ENCODE measurements around the gene BPTF.
"Not testable (repeated sequence)": the region's sequence is repeated elsewhere in the genome, so short reads cannot be mapped to it uniquely, and the experiment has no call there.

Gene BPTF

GRCh38 chr17:67824735-67825626 is at the start of gene BPTF:
TSS of gene BPTF (plus strand) at chr17:67825503. CDS start at chr17:67825725, 222 bp downstream.
- peak; percentile 80 to 83 for DNase-seq (ENCODE audit: low read depth in 2 of 2)

- no peak for DNase-seq (ENCODE audit: low read depth in 2 of 2)
These were observed 46.1 kb upstream of the BPTF start for GRCh38 chr17:67779098-67779672.

GRCh38 chr17:67784364-67785121 is 40.8 kb upstream of the BPTF start:
- no peak for DNase-seq (ENCODE audit: low read depth in 2 of 2)

- no peak for DNase-seq (ENCODE audit: low read depth in 2 of 2)
These were observed 40.2 kb upstream of the BPTF start for GRCh38 chr17:67785122-67785477.

- DNase-seq (ENCODE audit: low read depth in 2 of 2): no peak
These were observed 39.8 kb upstream of the BPTF start for GRCh38 chr17:67785504-67785903.

- DNase-seq (ENCODE audit: low read depth in 2 of 2): peak in 1 of 2 donors; percentile 9
These were observed 24.8 kb upstream of the BPTF start for GRCh38 chr17:67800495-67800928.

GRCh38 chr17:67801626-67802175 is 23.6 kb upstream of the BPTF start:
- no peak for DNase-seq (ENCODE audit: low read depth in 2 of 2)

- DNase-seq (ENCODE audit: low read depth in 2 of 2): no peak
These were observed 14.8 kb upstream of the BPTF start for GRCh38 chr17:67810464-67810863.

GRCh38 chr17:67812380-67812779 is 12.9 kb upstream of the BPTF start:
- DNase-seq (ENCODE audit: low read depth in 2 of 2): not testable (repeated sequence)

GRCh38 chr17:67813803-67814180 is 11.5 kb upstream of the BPTF start:
- DNase-seq (ENCODE audit: low read depth in 2 of 2): no peak

GRCh38 chr17:67818110-67819002 is 6.9 kb upstream of the BPTF start:
- no peak for DNase-seq (ENCODE audit: low read depth in 2 of 2)

- no peak for DNase-seq (ENCODE audit: low read depth in 2 of 2)
These were observed 5.6 kb upstream of the BPTF start for GRCh38 chr17:67819722-67820121.

- no peak for DNase-seq (ENCODE audit: low read depth in 2 of 2)
These were observed 3.4 kb upstream of the BPTF start for GRCh38 chr17:67821871-67822367.

GRCh38 chr17:67825627-67826601 is 611 bp downstream of the BPTF start:
- peak; percentile 17 to 35 for DNase-seq (ENCODE audit: low read depth in 2 of 2)

GRCh38 chr17:67829331-67829730 is 4.0 kb downstream of the BPTF start:
- no peak for DNase-seq (ENCODE audit: low read depth in 2 of 2)

GRCh38 chr17:67830440-67830839 is 5.1 kb downstream of the BPTF start:
- DNase-seq (ENCODE audit: low read depth in 2 of 2): no peak

GRCh38 chr17:67831268-67831667 is 6.0 kb downstream of the BPTF start:
- DNase-seq (ENCODE audit: low read depth in 2 of 2): no peak

GRCh38 chr17:67833134-67833533 is 7.8 kb downstream of the BPTF start:
- DNase-seq (ENCODE audit: low read depth in 2 of 2): no peak

- no peak for DNase-seq (ENCODE audit: low read depth in 2 of 2)
These were observed 8.8 kb downstream of the BPTF start for GRCh38 chr17:67833946-67834631.

Data from stimulated activated CD8-positive, alpha-beta memory T cell treated with anti-CD3 and anti-CD28 coated beads, Interleukin-2, amount 100 ng/mL, for 1 hour (primary cell).